ENCODE results near the gene ARHGEF28.

DNA sequence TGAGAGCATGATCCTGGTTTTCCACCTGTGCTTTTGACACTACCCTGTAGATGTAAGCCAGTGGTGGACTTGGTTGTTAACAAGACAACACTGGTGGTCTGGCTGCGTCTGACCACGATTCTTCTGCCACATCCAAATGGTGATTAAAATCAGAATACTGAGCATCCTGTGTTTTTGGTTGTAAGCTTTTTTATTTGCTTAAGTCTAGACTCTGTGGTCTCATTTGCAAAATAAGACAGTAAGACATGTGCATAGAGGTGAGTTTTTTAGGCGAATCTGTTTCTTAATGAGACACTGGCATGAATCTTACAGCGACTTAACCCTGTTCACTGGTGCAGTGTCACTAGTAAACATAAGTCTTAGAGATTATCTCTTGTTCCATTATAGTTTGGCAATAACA is 165.4 kb downstream of the ARHGEF28 start:
- TF ChIP-seq TAF1 (IDR thresholded peaks at IDR 0.05; ENCODE audit: borderline replicate concordance, insufficient read depth, low read length) (no peak), FOXP2 (optimal IDR thresholded peaks at IDR 0.05; ENCODE audit: borderline replicate concordance, extremely low read depth, extremely low read length, insufficient read depth) (no peak), POLR2AphosphoS5 (IDR thresholded peaks at IDR 0.05; ENCODE audit: low read depth, low read length) (no peak)
- TF ChIP-seq, protein P1, sequence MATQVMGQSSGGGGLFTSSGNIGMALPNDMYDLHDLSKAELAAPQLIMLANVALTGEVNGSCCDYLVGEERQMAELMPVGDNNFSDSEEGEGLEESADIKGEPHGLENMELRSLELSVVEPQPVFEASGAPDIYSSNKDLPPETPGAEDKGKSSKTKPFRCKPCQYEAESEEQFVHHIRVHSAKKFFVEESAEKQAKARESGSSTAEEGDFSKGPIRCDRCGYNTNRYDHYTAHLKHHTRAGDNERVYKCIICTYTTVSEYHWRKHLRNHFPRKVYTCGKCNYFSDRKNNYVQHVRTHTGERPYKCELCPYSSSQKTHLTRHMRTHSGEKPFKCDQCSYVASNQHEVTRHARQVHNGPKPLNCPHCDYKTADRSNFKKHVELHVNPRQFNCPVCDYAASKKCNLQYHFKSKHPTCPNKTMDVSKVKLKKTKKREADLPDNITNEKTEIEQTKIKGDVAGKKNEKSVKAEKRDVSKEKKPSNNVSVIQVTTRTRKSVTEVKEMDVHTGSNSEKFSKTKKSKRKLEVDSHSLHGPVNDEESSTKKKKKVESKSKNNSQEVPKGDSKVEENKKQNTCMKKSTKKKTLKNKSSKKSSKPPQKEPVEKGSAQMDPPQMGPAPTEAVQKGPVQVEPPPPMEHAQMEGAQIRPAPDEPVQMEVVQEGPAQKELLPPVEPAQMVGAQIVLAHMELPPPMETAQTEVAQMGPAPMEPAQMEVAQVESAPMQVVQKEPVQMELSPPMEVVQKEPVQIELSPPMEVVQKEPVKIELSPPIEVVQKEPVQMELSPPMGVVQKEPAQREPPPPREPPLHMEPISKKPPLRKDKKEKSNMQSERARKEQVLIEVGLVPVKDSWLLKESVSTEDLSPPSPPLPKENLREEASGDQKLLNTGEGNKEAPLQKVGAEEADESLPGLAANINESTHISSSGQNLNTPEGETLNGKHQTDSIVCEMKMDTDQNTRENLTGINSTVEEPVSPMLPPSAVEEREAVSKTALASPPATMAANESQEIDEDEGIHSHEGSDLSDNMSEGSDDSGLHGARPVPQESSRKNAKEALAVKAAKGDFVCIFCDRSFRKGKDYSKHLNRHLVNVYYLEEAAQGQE (IDR thresholded peaks at IDR 0.05; ENCODE audit: insufficient read depth in 1 of 2, low read depth in 2 of 2, low read length in 2 of 2), result no peak
